HG03045 (cell line): ENCODE measurements around the gene CCDC68.
"Not testable (repeated sequence)": the region's sequence is repeated elsewhere in the genome, so short reads cannot be mapped to it uniquely, and the experiment has no call there.

ENCODE experiments used
- ATAC-seq: cut with Tn5 transposase; IDR thresholded peaks from one replicate; pipeline ENCODE4 v1.9.1; 2021; ENCODE audit warnings: mild to moderate bottlenecking, moderate library complexity; ENCODE audit not compliant: unreplicated experiment

The CCDC68 gene, protein sequence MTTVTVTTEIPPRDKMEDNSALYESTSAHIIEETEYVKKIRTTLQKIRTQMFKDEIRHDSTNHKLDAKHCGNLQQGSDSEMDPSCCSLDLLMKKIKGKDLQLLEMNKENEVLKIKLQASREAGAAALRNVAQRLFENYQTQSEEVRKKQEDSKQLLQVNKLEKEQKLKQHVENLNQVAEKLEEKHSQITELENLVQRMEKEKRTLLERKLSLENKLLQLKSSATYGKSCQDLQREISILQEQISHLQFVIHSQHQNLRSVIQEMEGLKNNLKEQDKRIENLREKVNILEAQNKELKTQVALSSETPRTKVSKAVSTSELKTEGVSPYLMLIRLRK

GRCh38 chr18:54958704-54959625 is at the start of gene CCDC68:
Gene CCDC68 (minus strand): TSS chr18:54959461. CDS start chr18:54942791, 16,670 bp downstream.
- ATAC-seq, result no peak

DNA sequence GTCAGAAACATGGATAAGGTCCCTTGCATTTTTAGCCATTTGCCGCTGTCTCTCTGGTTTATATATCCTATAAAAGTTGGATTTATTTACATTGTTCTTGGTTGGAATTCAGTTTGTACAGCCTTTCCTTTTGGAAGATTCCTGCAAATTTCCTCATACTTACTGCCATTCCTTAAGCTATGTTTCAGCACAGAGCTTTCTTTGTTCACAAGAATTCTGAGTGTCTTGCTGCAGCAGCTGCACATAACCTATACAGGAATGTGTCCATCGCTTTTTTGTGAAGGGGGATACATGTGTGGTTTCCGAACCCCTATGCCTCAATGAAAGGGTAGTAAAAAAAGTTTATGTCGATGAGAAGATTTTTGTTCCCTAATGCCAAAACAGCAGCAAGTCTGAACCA is 48.3 kb upstream of the CCDC68 start:
- ATAC-seq, result no peak

GRCh38 chr18:55003695-55004094 is 44.4 kb upstream of the CCDC68 start:
- no peak for ATAC-seq

GRCh38 chr18:55002261-55002660 is 43.0 kb upstream of the CCDC68 start:
- no peak for ATAC-seq

- ATAC-seq, result no peak
Observed at GRCh38 chr18:55001394-55002024, 42.2 kb upstream of the CCDC68 start.

GRCh38 chr18:55000529-55000928 is 41.3 kb upstream of the CCDC68 start:
- no peak for ATAC-seq

GRCh38 chr18:54999016-54999415 is 39.8 kb upstream of the CCDC68 start:
- no peak for ATAC-seq

DNA sequence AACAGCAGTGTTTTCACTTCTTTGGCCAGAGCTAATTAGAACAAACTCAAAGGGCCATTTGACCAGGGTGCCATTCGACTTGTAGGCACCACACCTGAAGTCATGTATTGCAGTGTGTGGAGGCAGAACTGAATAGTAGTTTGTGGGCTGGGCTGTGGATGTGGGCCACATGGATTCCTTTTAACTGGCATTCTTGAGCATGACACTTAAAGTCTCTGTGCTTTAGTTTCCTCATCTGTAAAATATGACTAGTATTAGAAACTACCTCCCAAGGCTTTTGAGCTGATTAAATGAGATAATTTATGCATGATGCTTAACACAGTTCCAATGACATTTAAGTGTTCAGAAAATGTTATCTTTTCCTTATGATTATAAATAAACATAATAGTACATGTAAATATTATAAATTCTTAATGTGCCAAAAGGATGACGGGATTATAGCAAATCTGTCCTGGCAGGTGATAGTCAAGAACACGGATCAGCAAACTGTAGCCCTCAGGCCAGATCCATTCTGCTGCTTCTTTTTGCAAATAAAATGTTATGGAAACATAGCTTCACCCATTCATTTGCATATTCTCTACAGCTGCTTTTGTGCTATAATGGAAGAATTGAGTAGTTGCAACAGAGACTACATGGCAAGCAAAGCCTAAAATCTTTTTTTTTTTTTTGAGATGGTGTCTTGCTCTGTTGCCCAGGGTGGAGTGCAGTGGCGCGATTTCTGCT is 36.3 kb upstream of the CCDC68 start:
- no peak for ATAC-seq

DNA sequence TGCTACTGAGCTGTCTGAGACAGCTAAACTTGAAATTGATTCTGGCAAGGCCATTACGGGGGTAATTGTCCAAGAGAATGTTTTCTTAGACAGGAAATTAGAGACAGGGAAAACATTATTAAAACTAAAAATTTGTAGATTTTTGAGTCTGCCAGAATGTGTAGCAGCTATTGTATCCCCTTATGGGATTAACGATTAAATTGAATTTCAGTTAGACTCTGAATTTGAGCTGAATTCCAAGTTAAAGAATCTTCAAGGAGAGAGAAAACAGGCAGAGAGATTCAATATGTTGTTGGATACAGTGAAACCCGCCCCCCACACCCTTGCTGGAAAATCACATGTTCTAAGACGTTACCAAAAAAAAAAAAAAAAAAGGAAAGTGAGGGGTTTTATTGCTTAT is 32.7 kb upstream of the CCDC68 start:
- no peak for ATAC-seq

DNA sequence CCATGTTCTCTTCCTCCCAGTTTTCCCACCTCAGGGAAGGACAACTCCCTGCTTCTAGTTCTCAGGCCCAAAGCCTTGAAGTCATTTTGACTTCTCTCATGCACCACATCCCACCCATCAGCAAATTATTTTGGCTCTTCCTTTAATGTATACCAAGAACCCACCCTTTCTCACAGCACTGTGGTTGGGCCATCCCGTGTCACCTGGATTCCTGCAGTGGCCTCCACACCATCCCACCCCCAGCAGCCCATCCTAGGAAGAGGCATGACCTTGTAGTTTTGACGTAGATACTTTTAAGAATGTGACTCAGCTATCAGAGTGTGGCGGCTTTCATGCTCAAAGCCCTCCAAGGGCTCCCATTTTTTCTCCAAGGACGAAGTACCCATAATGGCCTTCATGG is 25.6 kb upstream of the CCDC68 start:
- ATAC-seq, result no peak

DNA sequence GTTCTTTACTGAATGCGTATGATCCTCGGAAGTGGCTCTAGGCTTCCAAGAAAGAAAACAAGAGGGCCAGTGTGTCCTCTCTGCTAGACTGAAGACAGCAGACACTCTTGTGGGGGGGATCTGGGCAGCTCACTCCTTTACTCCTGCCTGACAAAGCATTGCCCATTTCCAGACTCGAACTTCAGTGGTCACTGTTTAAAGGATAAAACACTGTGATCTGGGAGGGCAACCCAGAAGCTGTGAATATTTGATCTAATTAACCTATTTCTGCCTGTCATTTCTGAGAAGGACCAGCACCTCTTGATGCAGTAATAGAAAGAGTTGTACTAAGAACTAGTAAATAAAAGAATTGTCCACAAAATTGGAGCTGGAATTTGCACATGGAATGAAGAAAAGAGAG is 24.5 kb upstream of the CCDC68 start:
- no peak for ATAC-seq

DNA sequence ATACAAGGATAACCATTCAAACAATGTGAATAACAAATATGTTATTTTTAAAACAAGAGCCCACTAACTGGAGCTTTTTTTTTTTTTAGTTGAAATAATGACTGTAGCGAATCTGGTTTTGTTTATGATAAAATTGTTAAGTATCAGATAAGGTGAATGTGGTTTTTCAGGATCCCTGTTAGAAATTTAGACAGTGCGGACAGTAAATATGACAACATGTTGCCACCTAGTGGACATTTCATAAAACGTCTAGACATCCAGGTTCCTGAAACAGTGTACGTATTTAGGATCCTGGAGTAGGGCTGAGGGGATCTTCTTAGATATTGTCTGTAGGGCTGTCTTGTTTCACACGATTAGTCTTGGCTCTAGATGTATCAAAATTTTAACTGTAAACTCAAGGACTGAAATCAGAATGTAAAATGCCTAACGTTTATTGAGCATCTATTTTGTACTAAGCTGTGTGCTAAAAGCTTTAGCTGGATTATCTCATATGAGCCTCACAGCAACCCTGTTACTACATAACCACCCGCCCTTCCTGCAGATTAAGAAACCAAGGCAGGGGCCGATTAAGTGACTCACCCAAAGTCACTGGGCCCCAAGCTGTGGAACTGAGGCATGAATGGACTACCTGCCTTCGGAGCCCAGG is 23.9 kb upstream of the CCDC68 start:
- no peak for ATAC-seq

GRCh38 chr18:54981076-54981475 is 21.8 kb upstream of the CCDC68 start:
- ATAC-seq, result no peak

DNA sequence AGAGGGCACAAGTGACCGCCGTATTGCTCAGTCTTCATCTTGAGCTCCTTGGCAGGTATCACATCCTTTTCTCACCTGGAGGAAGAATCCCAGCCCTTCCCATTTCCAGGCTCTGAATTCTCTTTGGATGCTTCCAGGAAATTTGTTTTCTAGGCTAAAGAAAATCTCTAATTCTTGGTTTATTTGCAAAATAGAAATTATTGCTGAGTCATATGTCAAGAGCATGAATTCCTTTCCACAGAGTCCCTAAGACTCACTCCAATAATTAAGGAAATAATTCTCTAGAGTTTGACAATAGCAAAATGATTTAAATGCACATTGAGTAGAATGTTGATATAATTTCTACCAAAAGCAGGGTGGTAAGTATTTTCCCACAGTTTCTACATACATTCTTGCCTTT is 16.3 kb upstream of the CCDC68 start:
- no peak for ATAC-seq

DNA sequence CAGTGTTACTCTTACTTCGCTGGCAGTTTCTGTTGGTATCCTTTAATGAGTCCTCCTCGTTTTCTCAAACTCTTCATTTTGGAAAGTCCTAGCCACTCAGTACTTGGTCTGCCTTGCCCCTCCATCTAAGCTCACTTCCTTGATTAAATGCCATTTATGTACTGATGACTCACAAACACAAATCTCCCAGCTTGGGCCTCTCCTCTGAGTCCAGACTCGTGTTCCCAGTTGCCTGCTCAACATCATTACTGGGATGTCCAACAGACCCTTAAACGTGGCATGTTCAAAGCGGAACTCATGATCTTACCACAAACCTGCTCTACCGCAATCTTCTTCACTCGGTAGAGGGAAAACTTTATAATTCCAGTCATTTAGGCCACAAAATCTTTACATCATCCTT is 13.8 kb upstream of the CCDC68 start:
- ATAC-seq, result no peak

DNA sequence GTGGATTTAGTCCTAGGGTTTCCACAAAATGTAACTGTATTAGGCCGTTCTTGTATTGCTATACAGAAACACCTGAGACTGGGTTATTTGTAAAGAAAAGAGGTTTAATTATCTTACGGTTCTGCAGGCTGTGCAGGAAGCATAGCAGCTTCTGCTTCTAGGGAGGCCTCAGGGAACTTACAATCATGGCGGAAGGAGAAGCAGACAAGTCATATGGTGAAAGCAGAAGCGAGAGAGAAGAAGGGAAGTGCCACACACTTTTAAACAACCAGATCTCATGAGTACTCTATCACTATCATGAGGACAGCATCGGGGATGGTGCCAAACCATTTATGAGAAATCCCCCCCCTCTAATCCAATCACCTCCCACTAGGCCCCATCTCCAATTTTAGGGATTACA is 9.5 kb upstream of the CCDC68 start:
- ATAC-seq, result no peak

GRCh38 chr18:54968237-54968636 is 9.0 kb upstream of the CCDC68 start:
- not testable (repeated sequence) for ATAC-seq

DNA sequence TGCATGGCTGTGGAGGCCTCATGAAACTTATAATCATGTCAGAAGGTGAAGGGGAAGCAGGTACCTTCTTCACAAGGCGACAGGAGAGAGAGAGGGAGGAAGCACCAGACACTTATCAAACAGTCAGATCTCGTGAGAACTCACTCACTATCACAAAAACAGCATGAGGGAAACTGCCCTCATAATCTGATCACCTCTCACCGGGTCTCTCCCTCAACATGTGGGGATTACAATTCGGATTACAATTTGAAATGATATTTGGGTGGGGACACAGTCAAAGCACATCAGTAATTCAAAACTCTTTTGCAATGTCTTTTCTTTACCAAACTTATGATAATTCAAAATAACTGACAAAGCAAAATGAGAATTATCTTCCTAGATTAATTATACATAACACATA is 8.5 kb upstream of the CCDC68 start:
- ATAC-seq, result no peak

GRCh38 chr18:54964741-54965140 is 5.5 kb upstream of the CCDC68 start:
- ATAC-seq, result no peak

- ATAC-seq, result no peak
Observed at GRCh38 chr18:54962919-54963645, 3.8 kb upstream of the CCDC68 start.
